HPDE6-E6E7 (cell line): ENCODE data around the gene MAP2K5.

ENCODE experiments used
- DNase-seq: peaks from one replicate; pipeline ENCODE4 v3.0.0; 2011; ENCODE audit warnings: missing footprints; ENCODE audit errors: extremely low spot score

The MAP2K5 gene

DNA sequence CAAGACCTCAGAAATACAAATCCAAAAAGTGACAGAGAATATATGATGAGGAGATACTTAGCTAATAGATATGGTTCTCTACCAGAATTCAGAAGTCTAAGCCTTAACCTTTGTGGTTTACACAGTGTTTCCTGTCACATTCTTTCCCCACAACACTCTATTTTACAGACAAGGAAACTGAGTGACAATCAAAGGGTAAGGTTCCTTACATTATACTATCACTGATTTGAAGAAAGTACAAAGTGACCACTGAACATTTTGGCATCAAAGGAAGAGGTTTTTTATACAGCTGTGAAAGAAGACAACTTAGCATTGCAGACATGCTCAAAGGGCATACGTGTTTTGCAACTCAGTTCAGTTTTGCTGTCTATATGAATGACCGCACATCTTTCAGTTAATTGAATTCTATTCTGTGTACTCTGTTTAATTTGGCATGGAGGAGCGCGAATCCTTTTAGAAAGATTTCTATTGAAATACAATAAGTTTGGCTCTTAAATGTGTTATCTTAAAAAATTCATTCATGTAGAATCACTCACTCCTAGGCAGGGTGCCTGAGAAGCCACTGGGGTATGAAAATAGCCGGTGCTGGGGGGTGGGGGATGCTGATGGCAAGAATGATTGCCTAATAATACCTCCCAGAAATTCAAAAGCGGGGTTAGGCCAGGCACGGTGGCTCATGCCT lies 216.3 kb downstream of the MAP2K5 start:
- DNase-seq = no peak

DNA sequence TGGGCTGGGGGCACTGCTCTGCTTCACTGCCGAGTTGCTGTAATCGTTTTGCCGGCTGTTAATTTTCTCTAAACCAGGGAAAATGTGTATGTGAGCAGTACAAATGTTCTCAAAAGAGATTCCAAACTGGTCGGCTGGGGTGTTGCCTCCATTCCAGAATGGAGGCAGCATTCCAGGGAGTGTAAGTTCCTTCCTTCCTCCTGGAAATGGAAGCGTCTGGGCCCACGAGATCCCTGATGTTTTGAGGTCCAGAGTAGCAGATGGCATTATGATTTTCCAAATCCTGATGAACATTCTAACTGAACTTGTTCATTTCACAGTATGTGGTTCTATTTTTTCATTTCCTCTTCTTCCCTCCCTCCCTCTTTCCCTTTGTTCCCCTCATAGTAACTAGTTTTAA lies 218.4 kb downstream of the MAP2K5 start:
- DNase-seq = no peak

DNA sequence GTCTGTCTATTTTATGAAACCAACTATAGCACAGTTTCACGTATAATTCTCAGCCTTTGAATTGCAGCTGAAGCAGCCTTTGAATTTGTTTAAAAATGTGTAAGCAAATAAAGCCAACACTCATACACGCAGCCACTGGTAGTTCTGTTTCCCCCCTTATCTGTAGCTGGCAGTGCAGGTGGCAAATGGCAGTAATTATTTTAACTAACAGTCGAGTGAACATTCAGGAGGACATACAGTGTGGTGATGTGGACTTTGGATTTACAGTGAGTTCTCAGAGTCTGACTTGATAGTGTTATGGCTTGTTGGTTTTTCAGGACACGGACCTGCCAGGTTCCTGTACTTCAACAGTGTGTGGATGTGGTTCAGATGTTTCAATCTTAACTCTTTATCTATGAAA lies 218.8 kb downstream of the MAP2K5 start:
- DNase-seq = no peak

DNA sequence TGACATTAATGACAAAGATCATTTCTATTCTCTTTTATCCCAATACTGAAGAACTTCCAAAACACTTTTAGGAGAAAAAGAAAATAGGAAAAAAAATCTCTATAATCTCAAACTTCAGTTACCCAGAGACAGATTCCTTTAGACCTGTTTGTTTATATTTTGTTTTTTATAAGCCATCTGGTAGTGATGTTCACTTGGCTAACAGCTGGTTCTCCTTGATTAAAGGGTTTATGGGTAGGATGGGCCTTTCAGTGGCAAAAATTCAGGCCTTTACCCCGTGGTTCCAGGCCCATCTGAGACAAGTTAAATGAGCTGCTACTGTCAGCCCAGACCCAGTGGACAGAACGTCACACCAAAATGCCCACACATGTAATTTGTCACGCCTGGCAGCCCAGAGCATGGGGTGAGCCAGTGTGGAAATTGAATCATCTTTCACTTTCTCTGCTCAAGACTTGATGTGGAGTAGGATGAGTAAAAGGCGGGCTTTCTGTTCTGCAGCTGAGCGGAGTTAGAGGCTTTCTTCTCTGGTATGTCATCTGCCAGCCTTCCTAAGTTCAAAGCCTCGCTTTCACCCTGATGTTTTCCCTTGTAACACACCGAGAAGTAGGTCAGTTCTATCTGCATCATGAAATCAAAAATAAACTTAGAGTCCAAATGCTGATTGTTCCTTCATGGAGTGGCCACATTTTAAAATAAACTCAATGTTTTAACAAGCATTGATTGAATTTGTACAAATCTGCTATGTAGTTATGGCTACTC lies 220.3 kb downstream of the MAP2K5 start:
- DNase-seq = no peak

DNA sequence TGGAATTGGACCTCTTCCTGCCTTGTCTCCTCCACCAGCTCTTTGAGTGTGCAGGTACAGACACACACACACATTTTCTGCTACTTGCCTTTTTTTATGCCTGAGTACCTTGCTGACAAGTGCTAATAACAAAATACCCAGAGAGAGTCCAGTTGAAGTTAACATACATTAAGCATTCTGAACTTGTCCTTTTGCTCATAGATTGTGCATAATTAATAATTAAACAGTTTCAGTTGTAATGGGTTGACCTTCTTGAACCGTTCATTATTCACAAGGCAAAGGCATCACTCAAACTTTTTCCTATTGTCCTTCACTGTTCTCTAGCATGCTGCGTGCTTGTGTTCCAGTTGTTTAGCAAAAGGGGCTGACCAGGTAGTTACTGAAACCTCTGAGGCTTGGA lies 223.2 kb downstream of the MAP2K5 start:
- DNase-seq = no peak

DNA sequence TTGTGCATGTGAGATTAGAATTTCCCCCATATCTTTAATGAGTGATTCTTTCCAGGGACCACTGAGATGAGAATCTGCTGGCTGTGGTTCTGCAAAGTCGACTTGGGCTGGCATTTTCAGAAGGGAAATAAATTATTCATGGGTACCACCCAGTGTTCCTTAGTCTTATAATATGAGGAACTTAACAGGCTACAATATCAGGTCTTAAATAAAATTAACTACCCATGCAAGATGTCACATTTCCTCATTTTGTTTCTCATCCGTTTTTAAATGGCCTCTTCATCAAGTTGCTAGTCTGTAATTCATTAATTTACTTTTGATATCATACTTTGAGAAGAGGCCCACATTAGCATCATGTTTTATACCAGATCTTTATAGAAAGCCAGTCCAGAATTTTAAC lies 224.5 kb downstream of the MAP2K5 start:
- DNase-seq = no peak

DNA sequence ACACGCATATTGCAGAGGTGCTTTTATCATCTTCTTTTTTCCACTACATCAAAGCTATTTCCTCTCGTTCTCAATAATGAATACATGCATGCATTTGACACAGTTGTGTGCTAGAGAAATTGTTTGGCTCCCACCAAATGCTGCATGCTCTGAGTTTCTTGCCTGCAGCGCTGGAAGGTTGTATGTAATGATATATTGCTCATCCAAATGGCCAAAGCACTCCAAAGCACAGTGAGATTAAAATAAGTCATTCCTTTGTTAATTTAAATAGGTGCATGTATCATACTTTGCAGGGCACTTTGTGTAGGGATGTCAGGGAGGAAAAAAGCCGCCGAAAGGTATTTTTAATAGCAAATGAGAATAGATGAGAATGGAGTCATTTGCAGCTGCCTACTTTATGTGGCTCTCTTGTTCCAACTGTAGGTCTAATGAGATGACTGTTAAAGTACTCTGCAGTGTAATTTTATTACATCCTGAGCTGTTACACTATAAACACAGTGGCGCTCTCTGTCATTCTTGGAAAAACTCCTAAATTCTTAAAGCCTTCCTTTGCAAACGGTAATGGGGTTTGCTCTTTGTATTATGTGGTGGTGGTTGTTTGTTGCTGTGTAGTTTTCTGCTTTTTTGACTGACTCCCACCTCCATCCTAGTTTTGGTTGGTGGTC lies 225.9 kb downstream of the MAP2K5 start:
- DNase-seq = no peak

DNA sequence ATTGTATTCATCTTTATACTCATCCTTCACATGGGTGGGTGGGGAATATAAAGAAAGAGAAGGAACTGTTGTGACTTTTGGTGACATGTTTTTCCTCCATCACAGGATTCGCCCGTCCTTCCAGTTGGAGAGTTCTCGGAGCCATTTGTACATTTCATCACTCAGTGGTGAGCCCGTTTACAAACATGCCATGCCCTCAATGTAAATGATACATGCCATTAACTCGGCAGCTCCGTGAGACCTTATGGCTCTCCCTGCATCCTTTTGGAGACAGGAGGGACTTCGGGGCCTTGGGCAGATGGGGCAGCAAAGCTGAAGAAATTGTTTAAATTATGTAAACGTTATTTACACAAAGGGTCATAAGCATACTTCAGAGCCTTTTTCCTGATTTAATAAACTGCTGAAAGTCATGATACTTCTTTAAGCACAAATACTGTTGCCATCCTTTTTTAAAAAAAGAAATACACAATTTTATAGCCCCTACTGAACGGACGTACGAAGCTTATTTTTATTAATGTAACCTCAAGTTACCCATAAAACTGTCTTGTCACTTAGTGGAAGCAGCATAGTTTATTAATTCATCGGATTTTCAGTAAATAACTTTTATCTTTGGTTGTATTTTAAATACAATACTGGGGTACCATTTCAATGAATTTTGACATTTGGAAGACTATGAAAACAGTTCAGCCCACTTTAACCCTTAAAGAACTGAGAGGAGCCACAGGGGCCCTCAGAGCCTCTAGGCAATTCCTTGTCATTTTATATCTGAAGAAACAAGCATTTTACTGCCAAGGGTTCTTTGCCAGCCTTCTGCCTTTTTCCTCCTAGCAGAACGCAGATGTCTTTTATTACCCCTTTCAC lies 227.2 kb downstream of the MAP2K5 start:
- no peak for DNase-seq

DNA sequence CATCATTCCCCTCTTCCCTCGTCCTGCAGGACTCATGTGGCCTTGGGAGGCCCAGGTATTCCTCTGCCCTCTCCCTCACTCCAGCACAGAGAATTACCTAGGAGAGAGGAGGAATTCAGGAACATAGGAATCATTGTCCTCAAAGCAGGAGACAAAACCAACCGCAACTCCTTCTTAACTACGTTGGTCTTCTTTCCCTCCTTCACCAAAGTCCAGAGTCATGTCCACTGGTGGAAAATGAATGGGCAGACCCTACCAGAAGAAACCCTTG lies 227.8 kb downstream of the MAP2K5 start:
- DNase-seq = no peak

DNA sequence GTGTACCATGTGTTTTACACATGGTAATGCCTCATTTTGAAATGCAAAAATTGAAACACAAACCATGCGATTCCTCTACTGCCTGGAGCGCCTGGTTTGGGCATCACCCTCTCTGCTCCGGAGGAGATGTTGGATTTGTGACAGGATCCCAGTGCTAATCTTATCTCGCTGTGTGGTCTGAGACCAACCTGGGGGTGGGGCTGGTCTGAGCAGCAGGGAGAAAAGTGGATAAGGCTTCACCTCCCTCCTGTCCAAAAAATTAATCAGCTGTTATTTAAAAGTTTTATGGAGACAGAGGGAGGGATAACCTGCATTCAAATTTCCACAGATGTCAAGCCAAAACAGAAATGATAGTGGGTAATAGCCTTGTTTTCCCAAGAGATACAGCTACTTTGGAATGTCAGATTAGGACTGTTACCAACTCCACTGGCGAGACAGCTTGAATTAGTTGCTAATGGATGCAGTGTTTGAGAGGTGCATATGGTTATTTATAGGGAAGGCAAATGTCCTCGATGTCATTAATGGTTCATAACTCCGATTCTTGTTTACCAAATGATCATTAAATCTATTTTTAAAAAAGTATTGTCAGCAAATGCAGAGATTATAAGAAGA lies 228.8 kb downstream of the MAP2K5 start:
- DNase-seq = no peak

DNA sequence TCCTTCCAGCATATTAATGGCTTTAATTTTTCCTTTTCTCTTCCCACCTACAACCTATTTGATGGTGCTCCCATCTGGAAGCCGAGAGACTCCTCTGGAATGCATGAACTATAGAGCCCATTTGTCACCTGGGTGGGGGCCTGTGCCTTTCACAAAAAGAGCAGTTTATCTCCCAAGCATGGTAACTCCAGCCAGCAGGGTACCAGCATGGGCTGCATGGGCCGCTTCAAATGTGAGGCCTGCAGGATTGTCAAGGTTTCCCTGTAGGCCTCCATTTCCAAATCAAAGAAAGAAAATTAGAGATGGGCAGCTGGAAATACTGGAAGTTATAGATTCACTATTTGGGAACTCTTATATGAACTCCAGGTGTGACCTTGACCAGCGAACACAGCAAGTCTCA lies 232.1 kb downstream of the MAP2K5 start:
- no peak for DNase-seq

DNA sequence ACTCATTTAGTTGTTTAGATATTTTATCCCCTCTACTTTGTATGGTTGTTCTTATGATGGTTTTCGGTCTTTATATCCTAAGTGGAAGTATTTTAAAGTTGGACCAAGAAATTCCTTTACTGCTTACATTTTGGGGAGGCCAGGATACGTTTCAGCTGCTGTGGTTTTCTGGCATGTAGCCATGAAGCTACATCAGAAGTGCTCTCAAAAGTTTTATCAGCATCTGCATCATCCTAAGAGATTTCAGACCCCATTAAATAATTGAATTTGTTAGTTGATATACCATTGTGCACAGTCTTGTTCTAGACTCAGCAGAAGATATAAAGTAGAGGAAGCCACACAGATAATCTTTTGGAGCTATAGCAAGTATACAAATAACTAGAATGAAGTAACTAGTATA lies 232.7 kb downstream of the MAP2K5 start:
- DNase-seq = no peak

DNA sequence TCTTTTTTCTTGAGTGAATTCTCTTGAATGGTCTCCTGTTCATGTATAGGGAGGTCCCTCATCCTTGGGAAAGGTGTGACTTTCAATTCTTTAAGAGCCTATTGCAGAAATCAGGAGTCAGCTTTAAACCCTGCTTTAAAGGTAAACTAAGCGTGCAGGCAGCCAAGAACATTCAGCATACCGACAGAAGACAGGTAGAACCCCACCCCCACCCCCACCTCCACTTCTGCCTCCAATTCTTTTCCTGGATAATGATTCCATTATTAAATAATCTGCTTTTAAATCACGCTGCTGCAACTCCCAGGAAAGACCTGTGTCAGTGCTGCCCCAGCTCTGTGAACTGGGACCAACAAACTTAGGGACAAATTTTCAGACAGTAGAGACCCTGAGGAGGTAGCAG lies 233.5 kb downstream of the MAP2K5 start:
- no peak for DNase-seq

DNA sequence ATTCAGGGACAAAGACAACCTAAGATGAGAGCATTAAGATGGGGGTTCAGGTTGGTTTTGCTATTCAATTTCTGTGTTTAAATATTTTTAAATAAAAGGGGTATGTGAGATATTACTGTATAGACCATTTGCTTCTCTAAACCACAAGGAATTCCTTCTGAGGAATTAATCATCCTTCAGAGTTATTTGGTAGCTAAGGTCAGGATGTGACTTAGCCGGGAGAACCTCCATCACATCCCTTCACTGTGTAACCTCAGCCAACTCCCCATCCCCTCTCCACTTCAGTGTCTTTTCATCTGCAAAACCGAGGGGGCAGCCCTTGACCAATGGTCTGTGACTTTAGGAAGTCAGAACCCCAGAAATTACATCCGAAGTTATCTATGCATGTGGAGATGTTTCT lies 234.1 kb downstream of the MAP2K5 start:
- DNase-seq = no peak

DNA sequence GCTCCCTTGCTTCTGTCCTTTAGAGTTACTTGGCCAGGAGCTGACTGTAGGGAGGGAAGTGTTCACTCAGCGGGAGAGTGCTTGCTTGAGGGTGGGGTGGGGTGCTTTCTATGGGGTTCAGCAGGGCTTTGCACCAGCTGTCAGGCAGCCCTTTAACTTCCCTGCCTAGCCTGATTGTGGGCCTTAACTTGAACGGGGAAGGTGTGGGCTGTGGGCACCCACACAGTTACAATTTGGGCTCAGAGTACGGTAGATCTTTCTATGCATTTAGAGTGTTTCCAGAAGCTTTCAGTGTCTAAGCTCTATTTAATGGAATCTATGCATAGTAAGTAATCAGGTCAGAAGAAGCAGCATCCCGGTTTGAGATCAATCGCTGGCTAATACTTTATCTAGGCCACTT lies 234.6 kb downstream of the MAP2K5 start:
- no peak for DNase-seq

DNA sequence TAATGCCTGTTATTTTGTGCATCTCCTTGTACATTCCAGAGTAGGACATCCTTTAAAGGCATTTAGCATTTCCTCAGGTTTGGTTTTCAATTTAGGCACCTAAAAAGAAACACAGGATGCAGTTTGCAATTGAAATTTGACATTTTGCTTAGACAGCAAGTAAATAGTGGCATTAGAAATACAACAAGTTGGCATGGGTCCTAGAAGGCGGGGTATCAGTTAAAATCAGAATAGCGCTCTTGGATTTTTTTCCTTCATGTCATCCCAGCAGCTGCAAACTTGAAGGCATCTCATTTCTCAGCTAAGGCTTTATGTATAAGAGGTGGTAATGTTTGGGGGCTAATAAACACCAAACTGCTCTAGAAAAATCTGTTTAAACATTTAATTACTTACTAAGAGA lies 235.3 kb downstream of the MAP2K5 start:
- no peak for DNase-seq

DNA sequence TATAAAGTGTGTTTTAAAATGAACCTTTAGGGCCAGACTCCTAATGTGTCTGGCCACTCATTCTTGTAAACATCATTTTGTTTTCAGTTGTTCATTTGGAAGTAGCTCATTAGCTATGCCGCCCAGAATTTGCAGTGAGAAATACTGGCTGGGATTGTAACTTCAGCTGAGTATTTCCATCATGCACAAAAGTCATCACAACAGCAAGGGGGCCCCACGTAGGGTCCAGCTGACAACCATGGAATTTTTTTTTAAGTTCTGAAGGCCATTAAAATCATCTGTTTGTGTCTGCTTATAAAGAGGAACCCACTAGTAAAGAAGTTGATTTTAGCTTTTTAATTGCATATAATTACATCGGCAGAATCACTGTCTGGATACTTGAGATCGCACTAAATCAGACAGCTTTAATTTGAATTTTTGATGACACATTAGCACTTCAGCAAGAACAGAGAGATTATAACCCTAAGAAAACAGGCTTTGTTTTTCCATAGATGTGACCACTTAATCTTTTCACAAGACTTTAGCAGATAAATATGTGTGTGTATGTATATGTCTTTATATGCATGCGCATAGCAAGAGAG lies 236.6 kb downstream of the MAP2K5 start:
- no peak for DNase-seq

DNA sequence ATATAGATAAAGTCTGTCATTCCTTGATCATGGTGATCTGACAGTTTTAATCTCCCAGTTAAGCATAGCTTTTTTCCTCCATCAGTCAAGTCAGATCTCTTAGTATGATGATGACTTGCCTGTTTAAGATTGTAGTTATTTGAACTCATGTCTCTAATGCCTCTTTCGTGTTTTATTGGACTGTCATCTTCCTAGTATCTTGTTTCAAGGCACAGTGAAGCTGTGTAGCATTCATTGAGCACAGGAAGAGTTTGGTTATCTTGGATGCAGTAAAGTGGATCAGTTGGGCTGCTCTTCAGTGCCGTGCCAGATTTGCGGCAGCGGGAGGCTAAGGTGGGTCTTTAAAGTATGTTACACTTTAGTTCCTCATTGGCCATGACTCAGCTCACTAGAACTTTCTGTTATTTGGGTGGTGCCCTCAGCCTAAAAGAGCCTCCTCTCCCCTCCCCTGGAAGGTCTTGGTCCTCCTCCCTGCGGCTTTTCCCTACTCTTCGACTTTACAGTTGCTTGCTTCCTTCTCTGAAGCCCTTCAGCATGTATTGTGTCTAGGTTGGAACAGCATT lies 237.1 kb downstream of the MAP2K5 start:
- DNase-seq = no peak

DNA sequence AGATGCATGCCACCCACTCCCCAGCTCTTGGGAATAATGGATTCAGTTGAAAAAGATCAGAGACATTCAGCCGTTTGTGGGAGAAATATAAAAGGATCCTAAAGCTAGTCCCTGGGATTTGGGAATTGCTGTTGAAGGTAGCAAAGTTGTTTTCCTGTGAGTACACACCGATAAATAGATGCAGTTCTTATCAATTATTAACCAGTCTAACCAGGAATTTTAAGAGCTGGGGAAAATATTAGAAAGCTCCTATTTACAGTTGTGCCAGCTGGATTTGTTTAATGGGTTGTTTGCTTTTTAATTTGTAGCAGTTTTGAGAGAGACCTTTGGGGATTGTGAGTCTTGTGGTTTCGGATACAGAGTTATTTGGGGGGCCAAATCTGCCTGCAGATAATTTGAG lies 238.6 kb downstream of the MAP2K5 start:
- DNase-seq = no peak

DNA sequence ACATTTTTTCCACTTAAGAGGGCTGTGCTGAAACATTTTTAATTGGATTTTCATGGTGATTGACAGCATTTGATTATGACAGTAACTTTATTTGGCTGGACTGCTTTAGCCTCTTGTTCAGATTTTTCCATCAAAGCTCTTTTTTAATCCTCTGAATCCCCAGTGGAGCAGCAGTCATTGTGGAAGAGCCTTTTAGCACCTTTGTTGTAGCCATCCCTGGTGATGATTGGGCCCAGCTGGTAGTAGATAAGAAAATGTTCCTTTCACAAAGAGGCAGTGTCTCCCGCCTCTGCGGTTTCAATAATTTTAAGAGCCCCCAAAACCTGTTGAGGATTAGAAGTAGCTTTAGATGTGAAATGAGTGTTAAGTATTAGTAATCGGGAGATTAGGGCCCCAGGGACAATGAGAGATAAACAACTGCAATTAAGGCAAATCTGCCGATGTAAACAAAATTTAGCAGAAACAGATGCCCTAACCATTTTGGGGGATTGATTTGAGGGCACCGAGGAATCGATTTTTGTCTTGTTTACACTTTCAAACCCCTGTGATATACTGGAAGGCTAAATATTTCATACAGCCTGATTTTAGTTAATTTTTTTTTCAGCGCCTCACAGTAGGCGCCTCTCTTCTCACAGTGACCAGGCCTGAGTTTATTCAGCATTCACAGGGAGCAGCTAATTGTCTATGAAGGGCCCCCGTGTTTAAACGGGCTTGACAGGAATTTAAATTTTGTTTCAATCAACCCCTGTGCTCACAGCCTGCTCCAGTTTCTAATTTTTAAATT lies 239.6 kb downstream of the MAP2K5 start:
- no peak for DNase-seq

DNA sequence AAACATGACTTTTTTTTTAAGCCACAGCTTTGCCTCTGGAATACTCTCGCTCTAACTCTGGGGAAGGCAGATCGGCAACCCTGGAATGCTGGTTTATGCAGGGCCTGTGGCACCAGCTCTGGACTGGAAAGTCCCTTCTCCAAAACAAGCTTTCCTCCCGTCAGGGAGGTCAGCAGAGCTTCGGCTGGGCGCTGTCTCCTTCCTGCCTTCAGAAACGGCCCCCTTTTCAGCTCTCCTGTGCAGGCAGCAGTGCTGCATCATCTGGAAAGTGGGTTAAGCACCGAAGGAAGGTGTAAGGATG lies 240.1 kb downstream of the MAP2K5 start:
- DNase-seq = no peak
